Stimulated activated CD4-positive, alpha-beta T cell treated with anti-CD3 and anti-CD28 coated beads, TNF-alpha, amount 100 ng/mL, for 1 hour (primary cell): Measurements from ENCODE around the gene LATS2.

ENCODE experiments used
- DNase-seq, 3 donors: peaks; one replicate each; pipeline ENCODE4 v3.0.0-alpha.2; 2020; ENCODE audit warnings: low read depth in 3 of 3, low spot score in 1 of 3

LATS2 gene

GRCh38 chr13:20994441-20994821, 67.0 kb downstream of the LATS2 start:
- no peak for DNase-seq

GRCh38 chr13:20993661-20994440, 67.5 kb downstream of the LATS2 start:
- no peak for DNase-seq

GRCh38 chr13:20993211-20993610, 68.2 kb downstream of the LATS2 start:
- DNase-seq = no peak

- DNase-seq = no peak
Observed at GRCh38 chr13:20991741-20992520, 69.5 kb downstream of the LATS2 start.

GRCh38 chr13:20990910-20991525, 70.4 kb downstream of the LATS2 start:
- DNase-seq = no peak

GRCh38 chr13:20989656-20990321, 71.6 kb downstream of the LATS2 start:
- DNase-seq = no peak

GRCh38 chr13:20988909-20989655, 72.3 kb downstream of the LATS2 start:
- DNase-seq = no peak

- no peak for DNase-seq
Observed at GRCh38 chr13:20988033-20988908, 73.1 kb downstream of the LATS2 start.

- no peak for DNase-seq
Observed at GRCh38 chr13:20987599-20987998, 73.8 kb downstream of the LATS2 start.

- no peak for DNase-seq
Observed at GRCh38 chr13:20984879-20985278, 76.5 kb downstream of the LATS2 start.

GRCh38 chr13:20983386-20983785, 78.0 kb downstream of the LATS2 start:
- no peak for DNase-seq

- DNase-seq = no peak
Observed at GRCh38 chr13:20981370-20982095, 79.9 kb downstream of the LATS2 start.

- no peak for DNase-seq
Observed at GRCh38 chr13:20980899-20981298, 80.5 kb downstream of the LATS2 start.

GRCh38 chr13:20980430-20980829, 81.0 kb downstream of the LATS2 start:
- DNase-seq = no peak

GRCh38 chr13:20977394-20977793, 84.0 kb downstream of the LATS2 start:
- DNase-seq = no peak

- no peak for DNase-seq
Observed at GRCh38 chr13:20974981-20975585, 86.3 kb downstream of the LATS2 start.

GRCh38 chr13:20973886-20974425, 87.4 kb downstream of the LATS2 start:
- no peak for DNase-seq

- DNase-seq = no peak
Observed at GRCh38 chr13:20972731-20973130, 88.7 kb downstream of the LATS2 start.
